HCT116 (cell line): Measurements from ENCODE around the gene GOLT1A.

Source experiments
- CTCF ChIP-seq, 3 experiments: fragments of 200-600 bp in 1 of 3; sonication (generic) in 1 of 3; IDR thresholded peaks in 2 of 3; conservative IDR thresholded peaks in 1 of 3; 2 replicates each; pipeline ENCODE4 v1.5.1; 2012 to 2017; ENCODE audit warnings: low read depth in 2 of 3, low read length in 2 of 3, antibody characterized with exemption in 1 of 3, borderline replicate concordance in 1 of 3, control low read depth in 1 of 3, mild to moderate bottlenecking in 1 of 3, mixed read lengths in 1 of 3, mixed run types in 1 of 3, moderate library complexity in 1 of 3; ENCODE audit not compliant: insufficient read depth in 1 of 3
- EZH2 ChIP-seq: fragments of 200-600 bp; sonication (generic); IDR thresholded peaks from 2 replicates; pipeline ENCODE4 v1.6.1; 2017; ENCODE audit warnings: antibody characterized with exemption, mixed run types
- JUND ChIP-seq: IDR thresholded peaks from 2 replicates; pipeline ENCODE4 v1.6.1; 2012
- MAX ChIP-seq: IDR thresholded peaks from 2 replicates; pipeline ENCODE4 v1.6.1; 2012

GRCh38 chr1:204261746-204262505 is 48.1 kb upstream of the GOLT1A start:
- TF ChIP-seq JUND (no peak), MAX (no peak), CTCF (IDR thresholded peaks at IDR 0.05 in 2 of 3, conservative IDR thresholded peaks at IDR 0.05 in 1 of 3; ENCODE audit: borderline replicate concordance in 1 of 3, insufficient read depth in 1 of 3, low read depth in 2 of 3, low read length in 2 of 3) (no peak), EZH2 (no peak)
